GM18519 (cell line): Measurements from ENCODE around the gene SLC22A4.

Experiments
- ATAC-seq: cut with Tn5 transposase; IDR thresholded peaks from one replicate; pipeline ENCODE4 v1.9.1; 2021; ENCODE audit warnings: mild to moderate bottlenecking, moderate library complexity; ENCODE audit not compliant: unreplicated experiment, low FRiP score

Gene SLC22A4

GRCh38 chr5:132293992-132294727, at the start of gene SLC22A4:
Gene SLC22A4, plus strand, starts transcription at chr5:132294394. Its CDS starts 223 bp downstream, at chr5:132294617.
- peak; percentile 42 for ATAC-seq

- ATAC-seq = no peak
These were observed 48.6 kb upstream of the SLC22A4 start for GRCh38 chr5:132245593-132245992.

GRCh38 chr5:132246806-132247205, 47.4 kb upstream of the SLC22A4 start:
- no peak for ATAC-seq

GRCh38 chr5:132250547-132250946, 43.6 kb upstream of the SLC22A4 start:
- ATAC-seq = no peak

GRCh38 chr5:132251220-132251725, 42.9 kb upstream of the SLC22A4 start:
- no peak for ATAC-seq

- no peak for ATAC-seq
These were observed 41.2 kb upstream of the SLC22A4 start for GRCh38 chr5:132253008-132253441.

GRCh38 chr5:132253452-132254320, 40.5 kb upstream of the SLC22A4 start:
- ATAC-seq = no peak

GRCh38 chr5:132254321-132254977, 39.7 kb upstream of the SLC22A4 start:
- ATAC-seq = no peak

- ATAC-seq = no peak
These were observed 38.0 kb upstream of the SLC22A4 start for GRCh38 chr5:132256086-132256782.

- ATAC-seq = no peak
These were observed 37.4 kb upstream of the SLC22A4 start for GRCh38 chr5:132256783-132257130.

GRCh38 chr5:132257131-132258101, 36.8 kb upstream of the SLC22A4 start, which contains the start of gene PDLIM4:
Gene PDLIM4, plus strand, starts transcription at chr5:132257696. Its CDS starts 39 bp downstream, at chr5:132257735.
- ATAC-seq = no peak

- no peak for ATAC-seq
These were observed 35.8 kb upstream of the SLC22A4 start for GRCh38 chr5:132258102-132259068.

- no peak for ATAC-seq
These were observed 34.9 kb upstream of the SLC22A4 start for GRCh38 chr5:132259069-132259851.

- ATAC-seq = no peak
These were observed 34.1 kb upstream of the SLC22A4 start for GRCh38 chr5:132260051-132260450.

GRCh38 chr5:132260714-132261551, 33.3 kb upstream of the SLC22A4 start:
- ATAC-seq = no peak
